Caco-2 (cell line): ENCODE results near the gene CRISPLD2. TPM values are rescaled to one million over a fixed set of nuclear protein-coding genes. Genes with fewer than 3 reads are reported as not detected.

Experiments
- BruUV-seq: library from RNA; stranded (reverse); fragments of 400-500 nt; replicated peaks from 2 replicates; lab custom pipeline; 2021; lab: Mats Ljungman, UMichigan
- CTCF ChIA-PET: fragments of 300-600 bp; sonication (Branson Sonifier 250); formaldehyde crosslinking; loops from one replicate; lab custom pipeline; 2022; ENCODE audit warnings: antibody characterized with exemption; lab: Charles Lee
- POLR2A ChIA-PET: fragments of 300-600 bp; sonication (Branson Sonifier 250); formaldehyde crosslinking; loops from one replicate; lab custom pipeline; 2022; ENCODE audit warnings: antibody characterized with exemption; lab: Charles Lee
- DNase-seq, 2 experiments: peaks; one replicate each; pipeline versions ENCODE4 v3.0.0 to v3.0.0-alpha.2; 2020 to 2022
- H3K27me3 ChIP-seq: replicated peaks from 2 replicates; pipeline ENCODE4 v1.6.0; 2011; ENCODE audit warnings: low read length; ENCODE audit not compliant: control insufficient read depth, insufficient read depth
- H3K36me3 ChIP-seq: 2 replicates; pipeline ENCODE4 v1.5.1; 2011; ENCODE audit warnings: low read length; ENCODE audit not compliant: control insufficient read depth, insufficient read depth
- H3K4me1 ChIP-seq: fragments of 250-450 bp; sonication (Bioruptor Pico); 2 replicates; pipeline ENCODE4 v1.5.1; 2020; ENCODE audit warnings: mild to moderate bottlenecking
- H3K4me3 ChIP-seq: 2 replicates; pipeline ENCODE4 v1.5.1; 2011; ENCODE audit warnings: low read depth, mild to moderate bottlenecking, control low read depth, low read length
- H3K9me3 ChIP-seq: fragments of 250-450 bp; sonication (Bioruptor Pico); 2 replicates; pipeline ENCODE4 v1.5.1; 2020; ENCODE audit warnings: mild to moderate bottlenecking, moderate library complexity
- H3K27ac Mint-ChIP-seq: one replicate; pipeline ENCODE4 v1.8.0; 2022; ENCODE audit warnings: mixed read lengths; ENCODE audit not compliant: unreplicated experiment
- H3K27me3 Mint-ChIP-seq: one replicate; pipeline ENCODE4 v1.8.0; 2022; ENCODE audit warnings: mixed read lengths; ENCODE audit not compliant: insufficient read depth, unreplicated experiment
- H3K36me3 Mint-ChIP-seq: one replicate; pipeline ENCODE4 v1.8.0; 2022; ENCODE audit warnings: mild to moderate bottlenecking, mixed read lengths; ENCODE audit not compliant: insufficient read depth, unreplicated experiment
- H3K4me1 Mint-ChIP-seq: one replicate; pipeline ENCODE4 v1.8.0; 2022; ENCODE audit warnings: low read depth, mixed read lengths; ENCODE audit not compliant: unreplicated experiment
- H3K4me3 Mint-ChIP-seq: one replicate; pipeline ENCODE4 v1.8.0; 2022; ENCODE audit warnings: mild to moderate bottlenecking, moderate library complexity, mixed read lengths; ENCODE audit not compliant: unreplicated experiment
- H3K9me3 Mint-ChIP-seq: one replicate; pipeline ENCODE4 v1.8.0; 2022; ENCODE audit warnings: mixed read lengths; ENCODE audit not compliant: unreplicated experiment
- intact Hi-C: fragments of 100-400 bp; cut with micrococcal nuclease; formaldehyde crosslinking; loops from one replicate; pipeline ENCODE4 v1.10.0; 2022; ENCODE audit not compliant: unreplicated experiment
- total RNA-seq: library from RNA; stranded (reverse); gene quantifications from 2 replicates; pipeline ENCODE4 v1.2.3, GENCODE V29; 2022
- TF ChIP-seq, protein P1 (sequence below), 2 experiments: fragments of 200-600 bp in 1 of 2; IDR thresholded peaks; 1 replicate in 1 of 2; 2 replicates in 1 of 2; pipeline versions ENCODE4 v1.5.1 to v1.8.0; 2011 to 2022; ENCODE audit warnings: antibody characterized with exemption in 1 of 2, control low read depth in 1 of 2, inconsistent platforms in 1 of 2, low read depth in 1 of 2, low read length in 1 of 2, mild to moderate bottlenecking in 1 of 2, moderate library complexity in 1 of 2; ENCODE audit not compliant: insufficient read depth in 1 of 2, severe bottlenecking in 1 of 2, unreplicated experiment in 1 of 2

The CRISPLD2 gene
- total RNA-seq, 1 experiment from 2014 or later, result 4.0 TPM

DNA sequence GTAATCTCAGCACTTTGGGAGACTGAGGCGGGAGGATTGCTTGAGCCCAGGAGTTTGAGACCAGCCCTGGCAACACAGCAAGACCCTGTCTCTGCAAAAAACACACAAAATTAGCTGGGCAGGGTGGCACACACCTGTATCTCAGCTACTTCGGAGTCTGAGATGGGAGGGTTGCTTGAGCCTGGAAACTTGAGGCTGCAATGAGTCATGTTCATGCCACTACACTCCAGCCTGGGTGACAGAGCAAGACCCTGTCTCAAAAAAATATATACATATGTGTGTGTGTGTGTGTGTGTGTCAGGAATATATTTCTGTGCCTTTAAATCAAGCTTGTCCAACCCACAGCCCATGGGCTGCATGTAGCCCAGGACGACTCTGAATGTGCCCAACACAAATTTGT is 55.2 kb downstream of the CRISPLD2 start:
- Mint-ChIP-seq H3K27ac (no peak overlapping the region), H3K9me3 (no peaks in the 10 kb centered on the region), H3K4me3 (no peak overlapping the region), H3K36me3 (no peaks in the 10 kb centered on the region), H3K27me3 (no peaks in the 10 kb centered on the region), H3K4me1 (no peaks in the 10 kb centered on the region)
- H3K4me3 ChIP-seq, result no peak overlapping the region
- CTCF ChIA-PET, result interaction anchor here (0.9 kb wide), 1 partner anchor 688 kb away, joined by 4 read pairs; the partner anchor contains the start of gene TAF1C
- POLR2A ChIA-PET, result no interaction called here
- intact Hi-C loops, result no loop called here
- no peaks in the 10 kb centered on the region for H3K4me1 ChIP-seq
- DNase-seq, result no peak
- no peaks in the 10 kb centered on the region for H3K36me3 ChIP-seq
- H3K9me3 ChIP-seq, result no peaks in the 10 kb centered on the region
- no peaks in the 10 kb centered on the region for H3K27me3 ChIP-seq
- TF ChIP-seq, protein P1, sequence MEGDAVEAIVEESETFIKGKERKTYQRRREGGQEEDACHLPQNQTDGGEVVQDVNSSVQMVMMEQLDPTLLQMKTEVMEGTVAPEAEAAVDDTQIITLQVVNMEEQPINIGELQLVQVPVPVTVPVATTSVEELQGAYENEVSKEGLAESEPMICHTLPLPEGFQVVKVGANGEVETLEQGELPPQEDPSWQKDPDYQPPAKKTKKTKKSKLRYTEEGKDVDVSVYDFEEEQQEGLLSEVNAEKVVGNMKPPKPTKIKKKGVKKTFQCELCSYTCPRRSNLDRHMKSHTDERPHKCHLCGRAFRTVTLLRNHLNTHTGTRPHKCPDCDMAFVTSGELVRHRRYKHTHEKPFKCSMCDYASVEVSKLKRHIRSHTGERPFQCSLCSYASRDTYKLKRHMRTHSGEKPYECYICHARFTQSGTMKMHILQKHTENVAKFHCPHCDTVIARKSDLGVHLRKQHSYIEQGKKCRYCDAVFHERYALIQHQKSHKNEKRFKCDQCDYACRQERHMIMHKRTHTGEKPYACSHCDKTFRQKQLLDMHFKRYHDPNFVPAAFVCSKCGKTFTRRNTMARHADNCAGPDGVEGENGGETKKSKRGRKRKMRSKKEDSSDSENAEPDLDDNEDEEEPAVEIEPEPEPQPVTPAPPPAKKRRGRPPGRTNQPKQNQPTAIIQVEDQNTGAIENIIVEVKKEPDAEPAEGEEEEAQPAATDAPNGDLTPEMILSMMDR (IDR thresholded peaks at IDR 0.05; ENCODE audit: insufficient read depth in 1 of 2, low read depth in 1 of 2, low read length in 1 of 2, severe bottlenecking in 1 of 2, unreplicated experiment in 1 of 2), result no peak
- BruUV-seq, result no TSS peak

DNA sequence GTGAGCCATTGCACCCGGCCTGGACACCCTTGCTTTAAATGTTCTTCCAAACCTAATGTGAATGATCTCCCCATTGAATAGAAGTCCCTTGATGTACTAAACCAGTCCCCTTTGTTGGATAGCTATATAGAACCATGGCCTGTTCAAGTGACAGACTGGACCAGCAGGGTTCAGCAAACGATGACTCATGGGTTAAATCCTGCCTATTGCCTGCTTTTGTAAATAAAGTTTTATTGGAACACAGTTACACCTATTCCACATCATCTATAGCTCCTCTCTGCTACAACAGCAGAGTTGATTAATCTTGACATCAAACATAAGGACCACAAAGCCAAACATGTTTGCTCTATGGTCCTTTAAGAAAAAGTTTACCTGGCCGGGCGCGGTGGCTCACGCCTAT is 56.1 kb downstream of the CRISPLD2 start:
- ChIA-PET POLR2A (no interaction called here), CTCF (interaction anchor here (0.9 kb wide), 1 partner anchor 689 kb away, joined by 4 read pairs; the partner anchor contains the start of gene TAF1C)

DNA sequence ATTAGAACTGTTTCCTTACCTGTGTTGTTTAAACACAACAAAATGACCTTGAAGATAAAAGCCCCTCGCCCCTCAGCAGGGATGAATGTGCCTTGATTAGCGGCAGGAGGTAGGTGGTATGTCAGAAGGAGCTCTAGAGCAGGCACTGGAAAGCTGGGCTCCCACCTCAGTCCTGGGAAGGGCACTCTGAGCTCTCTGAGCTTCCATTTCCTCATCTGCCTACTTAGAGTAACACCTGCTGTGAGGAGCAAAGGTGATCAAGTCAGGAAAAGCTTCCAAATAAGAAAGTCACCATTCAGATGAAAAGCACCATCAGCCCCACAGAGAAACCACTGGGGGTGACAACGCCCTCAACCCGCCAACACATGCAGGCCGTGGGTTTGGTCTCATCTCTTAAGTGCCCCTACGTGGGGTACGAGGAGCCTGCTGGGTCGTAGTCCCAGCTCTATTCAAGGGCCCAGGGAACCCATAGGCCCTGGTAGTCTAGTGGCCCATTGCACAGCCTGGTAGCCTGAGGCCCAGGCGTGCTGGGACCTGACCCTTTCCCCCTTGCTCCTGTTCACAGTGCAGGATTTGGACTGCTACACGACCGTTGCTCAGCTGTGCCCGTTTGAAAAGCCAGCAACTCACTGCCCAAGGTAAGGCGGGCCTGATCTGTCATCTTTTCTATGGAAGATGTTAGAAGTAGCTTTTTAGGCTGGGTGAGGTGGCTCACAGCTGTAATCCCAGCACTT is 57.3 kb downstream of the CRISPLD2 start:
- no peak for DNase-seq
- TF ChIP-seq, protein P1 (IDR thresholded peaks at IDR 0.05; ENCODE audit: insufficient read depth in 1 of 2, low read depth in 1 of 2, low read length in 1 of 2, severe bottlenecking in 1 of 2, unreplicated experiment in 1 of 2), result no peak
- intact Hi-C loops, result no loop called here
- Histone ChIP-seq H3K4me1 (no peaks in the 10 kb centered on the region), H3K9me3 (no peaks in the 10 kb centered on the region), H3K36me3 (no peaks in the 10 kb centered on the region), H3K4me3 (no peak overlapping the region), H3K27me3 (no peaks in the 10 kb centered on the region)
- Mint-ChIP-seq H3K9me3 (no peaks in the 10 kb centered on the region), H3K27me3 (no peaks in the 10 kb centered on the region), H3K27ac (no peak overlapping the region), H3K4me3 (no peak overlapping the region), H3K4me1 (no peaks in the 10 kb centered on the region), H3K36me3 (no peaks in the 10 kb centered on the region)
- CTCF ChIA-PET, result no interaction called here
- POLR2A ChIA-PET, result no interaction called here
- BruUV-seq, result no TSS peak

More for the DNA sequence above, 56.1 kb downstream of the CRISPLD2 start:
- H3K4me3 ChIP-seq, result no peak overlapping the region
- no peaks in the 10 kb centered on the region for H3K36me3 ChIP-seq
- no TSS peak for BruUV-seq
- no peaks in the 10 kb centered on the region for H3K4me1 Mint-ChIP-seq
- no peak overlapping the region for H3K4me3 Mint-ChIP-seq
- TF ChIP-seq, protein P1 (IDR thresholded peaks at IDR 0.05; ENCODE audit: insufficient read depth in 1 of 2, low read depth in 1 of 2, low read length in 1 of 2, severe bottlenecking in 1 of 2, unreplicated experiment in 1 of 2), result no peak
- DNase-seq, result no peak
- no peaks in the 10 kb centered on the region for H3K9me3 Mint-ChIP-seq
- no peaks in the 10 kb centered on the region for H3K27me3 ChIP-seq
- H3K27ac Mint-ChIP-seq, result no peak overlapping the region
- no peaks in the 10 kb centered on the region for H3K27me3 Mint-ChIP-seq
- H3K4me1 ChIP-seq, result no peaks in the 10 kb centered on the region
- H3K36me3 Mint-ChIP-seq, result no peaks in the 10 kb centered on the region
- no peaks in the 10 kb centered on the region for H3K9me3 ChIP-seq
- intact Hi-C loops, result no loop called here
